ENCODE data around the gene BCAP31.

DNA sequence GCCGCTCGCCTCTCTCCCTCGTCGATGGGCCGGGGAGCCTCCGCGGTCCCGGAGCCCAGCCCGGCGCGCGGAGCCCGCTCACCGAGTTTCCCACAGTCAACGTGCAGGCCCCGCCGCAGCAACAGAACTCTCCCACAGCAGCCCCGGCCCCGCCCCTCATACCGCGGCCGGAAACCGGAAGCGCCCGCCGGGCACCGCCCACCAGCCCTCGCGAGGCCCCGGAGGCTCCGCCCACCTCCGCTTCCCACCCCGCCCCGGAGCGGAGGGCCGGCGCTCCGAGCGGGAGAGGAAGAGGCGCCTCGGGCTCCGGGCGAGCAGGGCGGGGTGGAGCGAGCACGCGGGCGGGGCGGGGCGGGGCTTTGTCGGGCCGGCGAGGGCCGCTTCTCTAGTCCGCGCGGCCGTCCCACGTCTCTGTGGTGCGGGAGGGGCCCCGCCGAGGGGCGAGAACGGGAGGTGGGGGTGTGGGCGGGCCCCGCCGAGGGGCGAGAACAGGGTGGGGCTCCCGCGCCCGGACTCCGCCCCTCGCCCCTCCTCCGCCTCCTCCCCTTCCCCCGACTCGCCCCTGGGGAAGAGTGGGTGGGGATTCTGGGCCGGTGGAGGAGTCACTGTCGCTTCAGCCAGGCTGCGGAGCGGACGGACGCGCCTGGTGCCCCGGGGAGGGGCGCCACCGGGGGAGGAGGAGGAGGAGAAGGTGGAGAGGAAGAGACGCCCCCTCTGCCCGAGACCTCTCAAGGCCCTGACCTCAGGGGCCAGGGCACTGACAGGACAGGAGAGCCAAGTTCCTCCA is at the start of gene BCAP31, which contains the start of gene ABCD1:
- TF ChIP-seq, protein P1, sequence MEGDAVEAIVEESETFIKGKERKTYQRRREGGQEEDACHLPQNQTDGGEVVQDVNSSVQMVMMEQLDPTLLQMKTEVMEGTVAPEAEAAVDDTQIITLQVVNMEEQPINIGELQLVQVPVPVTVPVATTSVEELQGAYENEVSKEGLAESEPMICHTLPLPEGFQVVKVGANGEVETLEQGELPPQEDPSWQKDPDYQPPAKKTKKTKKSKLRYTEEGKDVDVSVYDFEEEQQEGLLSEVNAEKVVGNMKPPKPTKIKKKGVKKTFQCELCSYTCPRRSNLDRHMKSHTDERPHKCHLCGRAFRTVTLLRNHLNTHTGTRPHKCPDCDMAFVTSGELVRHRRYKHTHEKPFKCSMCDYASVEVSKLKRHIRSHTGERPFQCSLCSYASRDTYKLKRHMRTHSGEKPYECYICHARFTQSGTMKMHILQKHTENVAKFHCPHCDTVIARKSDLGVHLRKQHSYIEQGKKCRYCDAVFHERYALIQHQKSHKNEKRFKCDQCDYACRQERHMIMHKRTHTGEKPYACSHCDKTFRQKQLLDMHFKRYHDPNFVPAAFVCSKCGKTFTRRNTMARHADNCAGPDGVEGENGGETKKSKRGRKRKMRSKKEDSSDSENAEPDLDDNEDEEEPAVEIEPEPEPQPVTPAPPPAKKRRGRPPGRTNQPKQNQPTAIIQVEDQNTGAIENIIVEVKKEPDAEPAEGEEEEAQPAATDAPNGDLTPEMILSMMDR (IDR thresholded peaks at IDR 0.05): no peak
- peak; percentile 38 for TF ChIP-seq POLR2A (IDR thresholded peaks at IDR 0.05)
